ENCODE measurements around the gene DNAL4. TPM values are rescaled to one million over a fixed set of nuclear protein-coding genes. Genes with fewer than 3 reads are reported as not detected.

Gene DNAL4
- total and polyA plus RNA-seq, 5 experiments from 2014 or later: 9.3 to 14.7 (median 11.5) TPM

DNA sequence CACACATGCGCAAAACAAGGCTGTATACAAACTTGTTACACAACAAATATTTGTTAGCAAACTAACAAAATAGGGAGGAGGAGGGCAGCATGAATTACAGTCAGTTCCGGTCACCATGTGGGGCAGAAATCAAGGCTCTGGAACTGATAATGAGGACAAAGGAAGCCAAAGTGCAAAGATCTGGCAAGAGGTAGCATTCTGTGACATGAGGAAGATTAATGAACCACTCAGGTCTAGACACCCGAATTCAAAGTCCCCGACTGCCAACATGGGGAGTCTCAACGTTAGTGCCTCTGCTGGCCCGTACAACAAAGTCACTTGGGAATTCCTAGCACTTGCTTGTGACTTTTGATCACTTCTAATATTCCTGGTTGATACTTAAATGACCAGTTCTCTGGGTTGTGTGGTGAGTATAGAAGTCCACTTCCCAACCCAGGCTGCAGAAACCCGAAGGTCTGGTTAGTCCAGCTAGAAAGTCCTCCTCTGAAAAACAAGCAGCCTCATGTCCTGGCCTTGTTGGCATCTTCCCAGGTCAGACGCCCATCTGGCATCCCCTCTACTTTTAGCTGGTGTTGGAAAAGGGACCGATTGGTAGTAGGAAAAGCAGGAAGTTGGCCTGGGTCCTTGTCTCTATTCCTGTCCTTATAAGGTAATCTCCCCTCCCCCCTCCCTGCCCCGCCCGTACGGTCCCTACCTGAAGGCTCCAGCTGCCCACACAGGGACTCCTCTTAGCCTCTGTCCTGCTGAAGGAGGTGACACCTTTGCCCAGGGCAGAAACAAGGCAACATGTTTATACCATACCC lies 39.8 kb downstream of the DNAL4 start:
- H3K4me1 Mint-ChIP-seq: peaks cover 44 to 83% (median 72%) of the 10 kb centered on the region in 4 donors
- peak in 1 of 10 donors; percentile 37 for DNase-seq

DNA sequence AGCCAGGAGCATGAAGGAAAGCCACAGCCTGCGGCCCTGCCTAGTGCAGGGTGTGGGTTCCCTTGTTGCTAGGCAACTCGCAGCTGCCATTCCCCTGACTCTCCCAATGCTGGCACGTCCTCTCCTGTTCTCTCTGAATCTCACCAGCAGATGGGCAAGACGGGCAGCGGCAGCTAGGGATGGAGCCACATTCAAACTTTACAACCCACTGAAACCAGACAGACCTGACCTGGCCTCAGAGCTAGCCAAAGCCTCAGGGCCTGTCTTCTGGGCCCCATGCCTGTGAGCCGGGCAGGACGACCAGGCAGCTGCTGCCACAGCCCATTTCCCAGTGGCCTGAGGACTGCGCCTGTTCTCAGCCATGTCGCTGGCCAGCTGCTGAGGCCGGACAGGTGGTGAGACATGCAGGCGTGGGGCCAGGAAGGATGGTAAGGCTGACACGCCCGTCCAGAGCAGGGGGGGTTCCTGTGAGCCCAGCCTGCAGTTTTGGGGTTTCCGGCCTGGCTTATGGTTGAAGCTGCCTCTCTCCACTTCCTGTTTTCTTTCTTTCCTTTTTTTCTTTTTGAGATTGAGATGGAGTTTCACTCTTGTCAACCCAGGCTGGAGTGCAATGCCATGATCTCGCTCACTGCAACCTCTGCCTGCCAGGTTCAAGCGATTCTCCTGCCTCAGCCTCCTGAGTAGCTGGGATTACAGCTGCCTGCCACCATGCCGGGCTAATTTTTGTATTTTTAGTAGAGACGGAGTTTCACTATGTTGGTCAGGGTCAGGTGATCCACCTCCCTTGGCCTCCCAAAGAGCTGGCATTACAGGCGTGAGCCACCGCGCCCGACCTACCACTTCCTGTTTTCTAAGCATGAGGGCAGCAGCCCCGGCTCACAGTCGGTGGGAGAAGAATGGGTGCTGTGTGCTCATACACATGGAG lies 42.3 kb downstream of the DNAL4 start:
- Mint-ChIP-seq H3K27me3 (no peaks in the 10 kb centered on the region), H3K27ac (peak overlapping the region; percentile 96 to 100 (median 100)), H3K4me3 (peak overlapping the region; percentile 94 to 100 (median 99)), H3K9me3 (no peaks in the 10 kb centered on the region), H3K4me1 (peaks cover 24 to 67% (median 61%) of the 10 kb centered on the region in 4 donors), H3K36me3 (peaks cover 15 to 79% (median 36%) of the 10 kb centered on the region in 3 donors)
- DNase-seq: peak; percentile 54 to 92 (median 80)
- peak; percentile 48 to 65 for ATAC-seq
- POLR2A ChIA-PET: interaction anchor here (0.5 to 37.2 kb wide), 18 partner anchors 3 to 567 kb away, joined by 3 to 1495 read pairs (median 6); partner anchors contain the start of genes CBX6, CBX7, GTPBP1 and NPTXR

More for the DNA sequence above, 39.8 kb downstream of the DNAL4 start:
- peak overlapping the region; percentile 96 to 100 (median 99) for H3K27ac Mint-ChIP-seq
- peaks cover 15 to 54% (median 36%) of the 10 kb centered on the region in 3 donors for H3K36me3 Mint-ChIP-seq
- no peak for ATAC-seq
- H3K9me3 Mint-ChIP-seq: no peaks in the 10 kb centered on the region
- POLR2A ChIA-PET: interaction anchor here (1.2 to 37.2 kb wide), 7 partner anchors 1 to 89 kb away, joined by 4 to 1495 read pairs (median 19); partner anchors contain the start of genes GTPBP1, NPTXR, SUN2 and TOMM22
- H3K4me3 Mint-ChIP-seq: peak overlapping the region; percentile 94 to 100 (median 99)
- no peaks in the 10 kb centered on the region for H3K27me3 Mint-ChIP-seq

DNA sequence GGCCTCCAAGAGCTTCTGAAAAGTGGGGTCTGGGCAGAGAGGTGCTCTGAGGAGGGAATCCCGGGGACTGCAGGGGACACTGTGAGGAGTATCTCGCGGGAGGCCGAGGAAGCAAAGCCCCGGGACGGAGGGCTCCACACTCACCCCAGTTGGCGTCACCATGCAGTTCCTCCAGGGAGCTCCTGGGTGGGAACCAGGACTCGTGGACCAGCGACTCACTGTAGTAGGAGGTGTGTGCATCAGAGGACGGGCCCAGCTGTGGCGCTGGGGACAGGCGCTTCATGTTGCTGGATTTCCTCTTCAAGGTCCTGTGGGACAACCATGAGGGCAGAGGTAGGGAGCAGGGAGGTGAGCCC lies 42.9 kb downstream of the DNAL4 start:
- Mint-ChIP-seq H3K4me1 (peaks cover 21 to 64% (median 61%) of the 10 kb centered on the region in 4 donors), H3K27ac (peak overlapping the region; percentile 96 to 100 (median 100)), H3K9me3 (no peaks in the 10 kb centered on the region), H3K4me3 (peak overlapping the region; percentile 94 to 100 (median 99)), H3K36me3 (peaks cover 15 to 85% (median 36%) of the 10 kb centered on the region in 3 donors), H3K27me3 (no peaks in the 10 kb centered on the region)
- DNase-seq (no peak), ATAC-seq (no peak)
- POLR2A ChIA-PET: interaction anchor here (0.5 to 37.2 kb wide), 12 partner anchors 4 to 568 kb away, joined by 3 to 1495 read pairs (median 7); partner anchors contain the start of genes GTPBP1, NPTXR, RPL3 and SUN2

DNA sequence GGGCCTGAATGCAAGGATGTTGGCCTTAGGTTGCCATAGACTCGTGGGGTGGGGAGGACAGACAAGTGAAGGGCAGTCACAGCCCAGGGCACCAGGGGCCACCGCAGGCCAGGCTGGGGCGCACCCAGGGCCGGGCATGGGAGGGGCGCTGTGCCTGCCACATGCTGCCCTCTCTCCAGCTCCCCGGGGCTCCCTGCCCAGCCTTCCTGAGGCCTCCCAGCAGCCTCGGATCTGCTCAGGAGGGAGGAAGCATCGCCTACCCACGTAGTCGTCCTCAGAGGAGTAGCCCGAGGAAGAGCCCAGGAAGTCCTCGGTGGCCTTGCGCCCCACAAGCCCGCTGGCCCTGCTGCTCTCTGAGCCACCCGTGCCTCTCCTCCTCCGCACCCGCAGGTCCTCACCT lies 43.3 kb downstream of the DNAL4 start:
- peaks cover 15 to 90% (median 39%) of the 10 kb centered on the region in 3 donors for H3K36me3 Mint-ChIP-seq
- DNase-seq (no peak), ATAC-seq (no peak)
- H3K4me3 Mint-ChIP-seq: peak overlapping the region; percentile 53 to 100 (median 99)
- H3K9me3 Mint-ChIP-seq: no peaks in the 10 kb centered on the region
- POLR2A ChIA-PET: interaction anchor here (0.5 to 37.2 kb wide), 10 partner anchors 4 to 568 kb away, joined by 3 to 1495 read pairs (median 10); partner anchors contain the start of genes GTPBP1, NPTXR, RPL3 and SUN2
- H3K27ac Mint-ChIP-seq: peak overlapping the region; percentile 96 to 100 (median 100)
- peaks cover 21 to 69% (median 63%) of the 10 kb centered on the region in 4 donors for H3K4me1 Mint-ChIP-seq
- no peaks in the 10 kb centered on the region for H3K27me3 Mint-ChIP-seq

DNA sequence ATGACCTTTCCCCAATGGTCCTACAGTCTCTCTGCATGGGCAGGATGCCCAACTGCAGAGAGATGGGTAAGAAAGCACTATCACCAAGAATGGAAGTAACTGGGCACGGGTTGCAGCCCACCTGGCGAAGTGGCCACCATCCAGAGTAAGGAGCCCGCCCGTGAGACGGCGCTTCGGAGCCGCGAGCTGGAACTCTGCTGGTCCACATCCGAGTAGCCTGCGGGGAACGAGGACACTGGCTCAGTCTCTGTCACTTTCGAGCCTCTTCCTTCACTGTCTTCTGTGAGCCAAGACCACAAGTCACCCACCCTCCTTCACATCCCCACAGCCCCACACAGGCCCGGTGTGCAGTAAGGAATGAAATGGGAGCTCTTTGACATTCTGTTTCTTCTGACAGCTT lies 43.8 kb downstream of the DNAL4 start:
- POLR2A ChIA-PET: interaction anchor here (0.7 to 37.2 kb wide), 7 partner anchors 5 to 120 kb away, joined by 3 to 1495 read pairs (median 6); partner anchors contain the start of genes GTPBP1, NPTXR and SUN2
- DNase-seq (no peak), ATAC-seq (no peak)
- Mint-ChIP-seq H3K4me1 (peaks cover 22 to 74% (median 67%) of the 10 kb centered on the region in 4 donors), H3K9me3 (no peaks in the 10 kb centered on the region), H3K4me3 (peak overlapping the region; percentile 52 to 100 (median 96)), H3K27ac (peak overlapping the region; percentile 86 to 100 (median 100)), H3K27me3 (no peaks in the 10 kb centered on the region), H3K36me3 (peaks cover 14 to 93% (median 39%) of the 10 kb centered on the region in 3 donors)

DNA sequence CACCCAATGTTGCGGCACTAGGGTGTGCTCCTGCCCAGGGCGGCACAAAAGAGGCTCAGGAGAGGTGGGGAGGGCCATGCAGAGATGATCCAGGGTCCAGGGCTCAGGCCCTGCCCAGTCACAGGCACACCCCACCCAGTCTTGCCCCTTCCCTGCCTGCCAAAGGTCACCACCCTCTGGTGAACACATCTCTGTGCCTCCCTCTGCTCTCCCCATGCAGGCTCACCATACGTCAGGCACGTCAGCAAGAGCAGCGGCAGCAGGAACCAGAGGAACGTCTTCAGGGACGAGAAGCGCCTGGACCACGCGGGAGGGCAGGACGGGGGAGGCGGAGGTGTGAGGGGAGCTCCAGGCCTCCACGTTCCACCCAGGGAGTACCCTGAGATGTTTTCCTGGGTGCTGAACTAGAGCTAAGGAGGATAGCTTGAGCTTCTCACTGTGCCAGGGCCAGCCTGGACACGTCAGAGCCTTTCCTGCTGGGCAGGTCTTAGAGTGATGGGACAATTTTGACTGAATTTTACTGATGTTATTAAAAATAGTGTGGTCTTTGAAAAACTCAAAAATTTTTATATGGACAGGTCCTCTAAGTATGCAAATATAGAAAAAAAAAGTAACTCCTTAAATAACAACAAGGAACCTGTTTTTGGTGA lies 45.3 kb downstream of the DNAL4 start:
- peaks cover 7 to 97% (median 34%) of the 10 kb centered on the region in 3 donors for H3K36me3 Mint-ChIP-seq
- DNase-seq (no peak), ATAC-seq (no peak)
- POLR2A ChIA-PET: interaction anchor here (0.9 to 37.2 kb wide), 5 partner anchors 6 to 95 kb away, joined by 3 to 1495 read pairs (median 4); partner anchors contain the start of genes NPTXR, SUN2 and TOMM22
- H3K9me3 Mint-ChIP-seq: no peaks in the 10 kb centered on the region
- H3K4me3 Mint-ChIP-seq: peak overlapping the region in 2 of 10 donors; percentile 62 to 71
- H3K27ac Mint-ChIP-seq: peak overlapping the region; percentile 84 to 100 (median 94)
- peaks cover 19 to 84% (median 62%) of the 10 kb centered on the region in 4 donors for H3K4me1 Mint-ChIP-seq
- no peaks in the 10 kb centered on the region for H3K27me3 Mint-ChIP-seq

DNA sequence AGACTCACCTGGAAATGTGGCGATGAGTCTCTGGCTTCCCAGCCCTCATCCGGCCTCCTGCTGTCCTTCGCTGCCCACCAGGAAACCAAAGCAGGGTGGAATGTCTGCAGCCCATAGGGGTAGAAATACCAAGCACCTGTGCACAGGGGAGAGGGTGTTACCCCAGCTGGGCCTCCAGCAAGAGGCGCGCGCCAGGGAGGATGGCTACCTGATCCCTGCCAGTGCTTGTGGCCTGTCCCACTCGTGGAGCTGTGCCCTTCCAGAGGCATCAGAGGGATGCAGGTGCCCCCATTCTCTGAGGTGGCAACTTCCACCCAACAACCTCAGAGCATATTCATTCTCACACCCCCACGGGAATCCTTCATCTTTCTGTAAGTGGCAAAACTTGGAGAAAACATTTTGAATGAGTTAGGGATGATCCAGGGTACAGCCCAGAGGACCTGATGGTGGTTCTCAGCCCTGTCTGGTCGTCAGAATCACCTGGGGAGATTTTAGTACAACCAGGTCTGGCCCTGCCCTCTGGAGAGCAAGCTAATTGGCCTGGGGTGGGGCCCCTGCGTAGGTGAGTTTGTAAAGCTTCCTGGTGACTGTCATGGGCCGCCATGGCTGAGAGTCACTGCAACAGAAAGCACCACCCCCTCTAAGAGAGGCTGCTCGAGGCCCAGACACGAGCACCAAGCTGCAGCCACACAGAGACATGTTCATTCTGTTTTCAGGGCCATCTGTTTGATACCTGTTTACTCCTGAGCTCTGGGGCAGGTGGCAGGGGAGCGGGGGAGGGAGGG lies 48.1 kb downstream of the DNAL4 start:
- Mint-ChIP-seq H3K4me1 (peaks cover 17 to 83% (median 46%) of the 10 kb centered on the region in 4 donors), H3K9me3 (no peaks in the 10 kb centered on the region), H3K36me3 (peaks cover 5 to 99% (median 32%) of the 10 kb centered on the region in 3 donors), H3K27me3 (no peaks in the 10 kb centered on the region), H3K4me3 (peak overlapping the region in 3 of 10 donors; percentile 7 to 58 (median 26)), H3K27ac (peak overlapping the region in 8 of 10 donors; percentile 50 to 91 (median 74))
- no peak for DNase-seq
- ATAC-seq: peak in 1 of 2 donors; percentile 24
- POLR2A ChIA-PET: interaction anchor here (0.6 to 37.2 kb wide), 3 partner anchors 7 to 1578 kb away, joined by 3 to 1495 read pairs (median 1495); partner anchors contain the start of gene SUN2

DNA sequence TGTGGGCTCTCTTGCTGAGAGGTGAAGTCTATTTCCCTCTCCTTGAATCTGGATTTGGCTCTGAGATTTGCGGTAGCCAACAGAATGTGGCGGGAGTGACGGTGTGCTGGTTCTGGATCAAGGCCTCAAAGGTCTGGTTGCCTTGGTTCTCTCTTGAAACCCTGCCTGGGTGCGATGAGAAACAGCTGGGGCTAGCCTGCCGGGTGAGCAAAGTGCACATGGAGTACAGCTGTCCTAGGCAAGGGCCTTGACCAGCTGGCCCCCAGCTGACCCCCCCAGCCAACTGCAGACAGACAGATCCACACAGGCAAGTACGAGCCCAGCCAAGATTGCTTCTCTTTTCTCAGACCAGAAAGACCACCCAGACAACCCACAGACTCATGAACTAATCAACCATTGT lies 49.0 kb downstream of the DNAL4 start:
- POLR2A ChIA-PET: interaction anchor here (36.4 to 37.2 kb wide), 2 partner anchors 6 to 10 kb away, joined by 1495 read pairs; partner anchors contain the start of gene SUN2
- Mint-ChIP-seq H3K4me1 (peaks cover 13 to 79% (median 42%) of the 10 kb centered on the region in 4 donors), H3K27ac (peak overlapping the region; percentile 37 to 91 (median 69)), H3K4me3 (peak overlapping the region in 3 of 10 donors; percentile 10 to 52 (median 31)), H3K36me3 (peaks cover 5 to 100% (median 29%) of the 10 kb centered on the region in 3 donors), H3K9me3 (no peaks in the 10 kb centered on the region), H3K27me3 (no peaks in the 10 kb centered on the region)
- DNase-seq (no peak), ATAC-seq (no peak)

DNA sequence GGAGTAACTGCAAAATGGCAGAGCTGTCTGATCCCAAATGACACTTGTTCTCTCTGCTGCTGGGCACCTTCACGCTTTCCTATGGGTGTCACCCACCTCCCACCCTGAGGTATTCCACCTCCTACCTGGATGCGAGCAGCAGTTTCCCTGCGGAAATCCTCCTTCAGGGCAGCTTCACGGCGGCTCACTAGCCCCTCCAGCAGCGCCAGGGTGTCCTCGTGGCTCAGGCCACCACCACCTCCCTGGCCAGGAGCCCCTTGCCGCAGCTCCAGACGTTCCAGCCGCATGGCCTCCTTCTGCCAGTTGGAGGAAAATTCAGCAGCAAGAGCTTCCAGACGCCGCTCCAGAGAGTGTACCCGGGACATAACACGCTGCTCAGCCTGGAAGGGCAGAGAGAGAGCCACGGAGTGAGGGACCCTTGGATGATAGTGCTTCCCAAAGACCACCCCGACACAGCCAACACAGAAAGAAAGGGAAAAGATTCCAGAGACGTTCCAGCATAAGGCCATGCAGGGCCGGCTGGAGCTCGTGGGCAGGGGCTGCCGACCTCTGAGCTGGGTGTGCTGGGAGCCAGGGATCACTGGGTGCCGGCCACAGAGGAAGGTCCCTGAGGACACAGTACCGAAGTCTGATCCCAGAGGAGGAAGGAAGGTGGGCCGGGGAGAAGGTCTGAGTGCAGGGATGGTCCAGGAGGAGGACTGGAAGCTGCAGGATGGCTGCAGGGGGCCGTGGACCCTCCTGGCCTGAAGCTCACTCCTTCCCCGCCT lies 51.6 kb downstream of the DNAL4 start:
- no peak for DNase-seq
- no peaks in the 10 kb centered on the region for H3K9me3 Mint-ChIP-seq
- H3K36me3 Mint-ChIP-seq: peaks cover 5 to 100% (median 26%) of the 10 kb centered on the region in 3 donors
- peak overlapping the region in 9 of 10 donors; percentile 20 to 89 (median 76) for H3K27ac Mint-ChIP-seq
- H3K4me1 Mint-ChIP-seq: peaks cover 18 to 81% (median 43%) of the 10 kb centered on the region in 4 donors
- no peak for ATAC-seq
- POLR2A ChIA-PET: interaction anchor here (0.9 to 37.2 kb wide), 4 partner anchors 3 to 60 kb away, joined by 3 to 1495 read pairs (median 749); partner anchors contain the start of genes SUN2 and TOMM22
- peak overlapping the region in 1 of 10 donors; percentile 30 for H3K4me3 Mint-ChIP-seq
- H3K27me3 Mint-ChIP-seq: no peaks in the 10 kb centered on the region

DNA sequence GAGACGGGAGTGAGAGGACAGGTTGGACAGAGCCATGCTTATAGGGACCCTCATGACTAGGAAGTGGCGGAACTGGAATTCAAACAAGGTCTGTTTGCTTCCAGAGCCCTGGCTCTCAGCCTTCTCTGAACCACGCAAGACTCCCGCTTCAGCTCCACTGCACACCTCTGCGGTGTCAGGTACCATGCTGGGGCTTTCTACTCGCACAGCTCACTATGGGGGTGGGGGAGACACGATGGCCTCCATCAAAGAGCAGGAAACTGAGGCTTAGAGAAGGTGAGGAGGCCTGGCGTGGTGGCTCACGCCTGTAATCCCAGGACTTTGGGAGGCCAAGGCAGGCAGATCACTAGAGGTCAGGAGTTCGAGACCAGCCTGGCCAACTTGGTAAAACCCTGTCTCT lies 52.4 kb downstream of the DNAL4 start:
- POLR2A ChIA-PET: interaction anchor here (0.9 to 37.2 kb wide), 3 partner anchors 3 to 58 kb away, joined by 3 to 1495 read pairs (median 1495); partner anchors contain the start of gene SUN2
- Mint-ChIP-seq H3K36me3 (peaks cover 5 to 100% (median 30%) of the 10 kb centered on the region in 3 donors), H3K27ac (peak overlapping the region; percentile 78 to 91 (median 86)), H3K9me3 (no peaks in the 10 kb centered on the region), H3K4me3 (peak overlapping the region in 6 of 10 donors; percentile 10 to 68 (median 22)), H3K4me1 (peaks cover 22 to 83% (median 50%) of the 10 kb centered on the region in 4 donors), H3K27me3 (no peaks in the 10 kb centered on the region)
- ATAC-seq: no peak
- no peak for DNase-seq

All from naive thymus-derived CD8-positive, alpha-beta T cell (primary cell).